ENCODE results near the gene GSTA5. TPM values are rescaled to one million over a fixed set of nuclear protein-coding genes. Genes with fewer than 3 reads are reported as not detected.
"Not testable (repeated sequence)": the region's sequence is repeated elsewhere in the genome, so short reads cannot be mapped to it uniquely, and the experiment has no call there.

The GSTA5 gene
- total RNA-seq, 4 donors from 2014 or later: not detected

DNA sequence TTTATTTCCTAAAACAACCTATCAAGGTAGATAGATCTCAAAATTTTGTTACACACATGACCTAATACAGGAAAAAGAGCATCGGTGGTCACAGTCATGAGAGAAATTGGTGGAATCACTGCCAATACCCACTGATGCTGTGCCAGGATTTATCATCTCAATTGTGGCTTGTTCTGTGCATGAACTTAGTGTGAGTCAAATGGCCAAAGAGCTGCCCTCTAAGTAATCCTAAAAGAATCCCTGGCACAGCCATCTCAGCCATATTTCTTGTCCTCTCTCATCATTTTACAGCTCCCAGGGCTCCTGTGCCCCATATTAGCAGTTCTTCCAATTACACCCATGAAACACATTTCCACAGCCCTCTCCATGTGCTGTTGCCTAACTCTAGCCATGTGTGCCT is 6.1 kb downstream of the GSTA5 start:
- Histone ChIP-seq H3K27me3 (no peaks in the 10 kb centered on the region), H3K27ac (replicated peaks in 1 of 4) (no peak overlapping the region), H3K9me3 (no peaks in the 10 kb centered on the region), H3K4me3 (no peak overlapping the region), H3K36me3 (no peaks in the 10 kb centered on the region), H3K4me1 (no peaks in the 10 kb centered on the region)
- WGBS: 88% methylated on average over 1 of the region's 1 CpG
- DNase-seq (ENCODE audit: extremely low spot score): no peak
- intact Hi-C loops (cut with DNase I): no loop called here
- no peak for TF ChIP-seq CTCF (IDR thresholded peaks at IDR 0.05)
- no peak for TF ChIP-seq POLR2AphosphoS5 (IDR thresholded peaks at IDR 0.05)
- no peak for TF ChIP-seq POLR2A (IDR thresholded peaks at IDR 0.05; ENCODE audit: low read depth)

DNA sequence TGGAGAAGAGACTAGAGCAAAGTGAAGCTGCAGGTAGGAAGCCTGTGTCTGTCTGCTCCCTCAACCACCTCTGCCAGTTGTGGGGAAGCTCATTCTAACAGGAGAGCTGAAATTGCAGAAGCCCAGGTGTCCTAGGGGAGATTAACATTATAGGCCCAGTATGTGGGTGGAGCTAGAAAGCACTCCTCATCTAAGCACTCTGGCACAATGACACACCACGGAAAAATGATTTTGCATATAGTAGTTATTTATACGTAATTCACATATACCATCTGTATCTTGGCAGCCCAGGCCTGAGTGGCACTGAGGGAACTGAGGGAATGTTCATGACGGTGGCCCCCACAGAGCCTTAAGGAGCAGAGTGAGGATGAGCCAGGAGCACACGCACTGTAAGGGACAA is 9.7 kb downstream of the GSTA5 start:
- not testable (repeated sequence) for H3K4me3 ChIP-seq, H3K36me3 ChIP-seq
- 92% methylated on average over 4 of the region's 4 CpGs for WGBS

DNA sequence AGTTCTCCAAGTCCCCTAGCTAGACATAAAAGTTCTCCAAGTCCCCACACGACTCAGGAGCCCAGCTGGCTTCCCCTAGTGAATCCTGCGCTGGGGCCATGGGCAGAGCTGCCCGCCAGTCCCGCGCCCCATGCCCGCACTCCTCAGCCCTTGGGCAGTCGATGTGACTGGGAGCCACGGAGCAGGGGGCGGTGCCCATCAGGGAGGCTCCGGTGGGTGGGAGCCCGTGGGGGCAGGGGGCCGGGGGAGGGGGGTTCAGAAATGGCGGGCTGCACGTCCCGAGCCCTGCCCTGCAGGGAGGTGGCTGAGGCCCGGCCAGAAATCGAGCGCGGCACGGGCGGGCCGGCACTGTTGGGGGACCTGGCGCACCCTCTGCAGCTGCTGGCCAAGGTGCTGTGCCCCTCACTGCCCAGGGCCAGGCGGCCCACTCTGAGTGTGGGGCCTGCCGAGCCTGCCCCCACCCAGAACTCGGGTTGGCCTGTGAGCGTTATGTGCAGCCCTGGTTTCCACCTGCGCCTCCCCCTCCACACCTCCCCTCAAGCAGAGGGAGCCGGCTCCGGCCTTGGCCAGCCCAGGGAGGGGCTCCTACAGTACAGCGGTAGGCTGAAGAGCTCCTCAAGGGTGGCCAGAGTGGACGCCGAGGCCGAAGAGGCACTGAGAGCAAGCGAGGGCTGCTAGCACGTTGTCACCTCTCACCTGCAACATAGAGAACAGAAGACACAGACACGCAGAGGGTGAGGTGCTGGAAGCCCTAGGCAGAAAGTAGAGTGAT is 11.4 kb downstream of the GSTA5 start:
- 95% methylated on average over 7 of the region's 37 CpGs for WGBS
- H3K9me3 ChIP-seq: no peaks in the 10 kb centered on the region
- H3K36me3 ChIP-seq: no peaks in the 10 kb centered on the region

More for the DNA sequence above, 9.7 kb downstream of the GSTA5 start:
- H3K27ac ChIP-seq (replicated peaks in 1 of 4); H3K27me3 ChIP-seq; DNase-seq (ENCODE audit: extremely low spot score); H3K9me3 ChIP-seq; H3K4me1 ChIP-seq; intact Hi-C loops (cut with DNase I): not testable (repeated sequence)

GRCh38 chr6:52828621-52829020 is 12.0 kb downstream of the GSTA5 start:
- H3K27me3 ChIP-seq; H3K27ac ChIP-seq (replicated peaks in 1 of 4); H3K4me1 ChIP-seq; intact Hi-C loops (cut with DNase I); H3K4me3 ChIP-seq; H3K36me3 ChIP-seq; H3K9me3 ChIP-seq; DNase-seq (ENCODE audit: extremely low spot score): not testable (repeated sequence)
- WGBS: 77% methylated on average over 4 of the region's 4 CpGs

More for the DNA sequence above, 11.4 kb downstream of the GSTA5 start:
- Histone ChIP-seq H3K4me1 (no peaks in the 10 kb centered on the region), H3K27ac (replicated peaks in 1 of 4) (no peak overlapping the region), H3K4me3 (no peak overlapping the region), H3K27me3 (no peaks in the 10 kb centered on the region)
- no peak for DNase-seq (ENCODE audit: extremely low spot score)
- TF ChIP-seq POLR2A (IDR thresholded peaks at IDR 0.05; ENCODE audit: low read depth): no peak
- intact Hi-C loops (cut with DNase I): no loop called here

GRCh38 chr6:52827073-52827783 is 13.4 kb downstream of the GSTA5 start:
- WGBS: 80% methylated on average over 1 of the region's 1 CpG
- intact Hi-C loops (cut with DNase I): not testable (repeated sequence)

GRCh38 chr6:52826513-52826912 is 14.1 kb downstream of the GSTA5 start:
- H3K9me3 ChIP-seq: peaks cover 0 to 5% (median 2%) of the 10 kb centered on the region in 4 donors
- intact Hi-C loops (cut with DNase I): no loop called here
- H3K4me1 ChIP-seq: no peaks in the 10 kb centered on the region
- no peaks in the 10 kb centered on the region for H3K27me3 ChIP-seq
- no peak for DNase-seq (ENCODE audit: extremely low spot score)
- 31% methylated on average over 1 of the region's 1 CpG for WGBS
- no peak overlapping the region for H3K27ac ChIP-seq (replicated peaks in 1 of 4)
- no peaks in the 10 kb centered on the region for H3K36me3 ChIP-seq
- no peak overlapping the region for H3K4me3 ChIP-seq
- TF ChIP-seq CTCF (IDR thresholded peaks at IDR 0.05): no peak
- TF ChIP-seq POLR2A (IDR thresholded peaks at IDR 0.05; ENCODE audit: low read depth): no peak
- no peak for TF ChIP-seq POLR2AphosphoS5 (IDR thresholded peaks at IDR 0.05)
- no peak for TF ChIP-seq EP300 (IDR thresholded peaks at IDR 0.05)

More at GRCh38 chr6:52827073-52827783, 13.4 kb downstream of the GSTA5 start:
- not testable (repeated sequence) for H3K36me3 ChIP-seq; DNase-seq (ENCODE audit: extremely low spot score); H3K4me3 ChIP-seq; H3K27ac ChIP-seq (replicated peaks in 1 of 4); H3K4me1 ChIP-seq; H3K9me3 ChIP-seq; H3K27me3 ChIP-seq

- H3K27ac ChIP-seq (replicated peaks in 1 of 4); H3K4me1 ChIP-seq; H3K27me3 ChIP-seq; intact Hi-C loops (cut with DNase I); DNase-seq (ENCODE audit: extremely low spot score); H3K9me3 ChIP-seq; H3K36me3 ChIP-seq; H3K4me3 ChIP-seq: not testable (repeated sequence)
- 93% methylated on average over 4 of the region's 4 CpGs for WGBS
Observed at GRCh38 chr6:52825900-52826459, 14.6 kb downstream of the GSTA5 start.

GRCh38 chr6:52825270-52825793 is 15.3 kb downstream of the GSTA5 start:
- intact Hi-C loops (cut with DNase I); H3K27me3 ChIP-seq; H3K9me3 ChIP-seq; H3K4me1 ChIP-seq; H3K36me3 ChIP-seq; H3K27ac ChIP-seq (replicated peaks in 1 of 4); H3K4me3 ChIP-seq; DNase-seq (ENCODE audit: extremely low spot score): not testable (repeated sequence)
- WGBS: 91% methylated on average over 23 of the region's 25 CpGs
